HG03558 (cell line): ENCODE results near the gene ADGRL3.
"Not testable (repeated sequence)": the region's sequence is repeated elsewhere in the genome, so short reads cannot be mapped to it uniquely, and the experiment has no call there.

Source experiments
- ATAC-seq: cut with Tn5 transposase; IDR thresholded peaks from one replicate; pipeline ENCODE4 v1.9.1; 2021; ENCODE audit warnings: moderate number of reproducible peaks; ENCODE audit not compliant: unreplicated experiment; ENCODE audit errors: extremely low read depth

The ADGRL3 gene

DNA sequence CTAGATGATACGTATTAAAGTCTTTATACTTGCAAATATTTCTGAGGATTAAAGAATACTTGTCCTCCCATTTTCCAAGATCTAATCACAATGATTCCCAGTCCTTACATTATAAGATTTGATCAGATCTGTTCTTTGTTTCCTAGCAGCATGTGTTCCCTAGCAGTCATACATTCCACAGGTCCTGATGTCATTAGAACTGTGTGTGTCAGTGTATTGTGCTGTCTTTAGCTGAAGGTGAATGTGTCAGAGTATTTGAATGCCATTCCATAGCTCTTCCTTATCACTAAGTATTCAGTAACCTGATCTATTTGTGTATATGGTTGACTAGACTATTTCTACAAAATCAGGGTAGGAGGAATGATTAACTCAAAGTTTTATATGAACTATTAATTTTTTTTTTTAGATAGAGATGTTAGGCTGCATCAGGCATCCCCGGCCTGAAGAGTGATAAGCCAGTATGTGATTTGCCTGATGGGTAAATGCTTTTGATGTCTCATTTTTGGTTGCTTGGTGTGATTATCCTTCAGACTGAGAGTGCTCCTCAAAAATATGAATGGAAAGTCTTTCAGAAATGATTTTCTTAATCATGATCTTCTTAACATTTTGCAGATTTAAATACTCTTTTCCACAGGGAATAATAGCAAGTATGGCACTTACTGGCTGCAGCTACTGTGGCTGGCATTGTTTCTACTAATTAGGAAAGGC, 4.4 kb downstream of the ADGRL3 start:
- no peak for ATAC-seq

DNA sequence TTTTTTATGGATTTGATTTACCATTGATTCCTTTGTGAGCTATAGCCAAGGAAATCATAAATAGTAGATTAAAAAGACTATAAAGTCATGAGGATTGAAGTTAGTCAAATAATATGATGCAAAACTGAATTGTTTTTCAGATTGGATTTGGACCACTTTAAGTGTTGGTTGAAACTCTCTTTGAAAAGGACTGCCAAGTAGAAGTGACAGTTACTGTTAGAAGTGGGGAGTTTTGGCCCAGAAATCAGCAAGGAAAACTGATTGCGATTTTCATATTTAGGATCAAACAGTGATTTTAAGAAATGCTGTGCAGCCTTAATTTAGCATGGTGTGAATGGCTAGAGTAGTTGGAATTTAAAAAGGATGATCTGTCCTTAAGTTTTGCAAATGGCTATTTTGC, 4.9 kb downstream of the ADGRL3 start:
- ATAC-seq: no peak

DNA sequence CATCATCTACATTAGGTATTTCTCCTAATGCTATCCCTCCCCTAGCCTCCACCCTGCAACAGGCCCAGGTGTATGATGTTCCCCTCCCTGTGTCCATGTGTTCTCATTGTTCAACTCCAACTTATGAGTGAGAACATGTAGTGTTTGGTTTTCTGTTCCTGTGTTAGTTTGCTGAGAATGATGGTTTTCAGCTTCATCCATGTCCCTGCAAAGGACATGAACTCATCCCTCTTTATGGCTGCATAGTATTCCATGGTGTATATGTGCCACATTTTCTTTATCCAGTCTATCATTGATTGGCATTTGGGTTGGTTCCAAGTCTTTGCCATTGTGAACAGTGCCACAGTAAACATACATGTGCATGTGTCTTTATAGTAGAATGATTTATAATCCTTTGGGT, 7.0 kb downstream of the ADGRL3 start:
- not testable (repeated sequence) for ATAC-seq

DNA sequence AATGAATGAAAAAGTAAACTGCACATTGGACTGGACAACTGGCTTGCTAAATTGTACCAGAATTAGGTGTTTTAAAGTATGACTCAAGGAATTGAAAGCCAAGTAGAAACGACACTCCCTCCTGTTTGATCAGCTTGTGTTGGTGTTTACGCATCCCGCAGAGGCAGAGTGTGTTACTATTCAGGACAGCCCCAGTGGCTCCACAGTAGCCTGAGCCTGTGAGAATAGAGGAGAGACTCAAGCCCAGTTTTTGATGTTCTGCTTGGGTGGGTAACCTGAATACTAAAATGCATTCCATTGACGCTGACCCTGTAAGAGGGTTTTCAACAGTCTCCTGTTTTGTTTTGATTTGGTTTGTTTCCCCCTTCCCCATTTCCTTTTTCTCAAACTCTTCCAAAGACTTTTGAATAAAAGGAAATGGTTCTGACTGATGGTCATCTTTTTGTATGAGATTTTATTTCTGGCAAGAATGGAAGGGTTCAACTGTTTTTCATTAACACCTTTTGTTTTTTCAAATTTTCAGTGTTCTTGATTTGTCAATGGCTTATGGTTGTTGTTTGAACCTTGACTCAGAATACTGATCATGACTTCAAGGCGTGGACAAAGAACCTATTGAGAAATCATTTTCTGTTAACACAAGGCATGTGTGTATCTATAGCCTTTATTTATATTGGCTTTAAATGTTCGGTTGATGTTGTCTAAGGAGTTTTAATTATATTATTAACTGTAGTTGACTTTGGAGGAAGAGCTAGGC, 10.2 kb downstream of the ADGRL3 start:
- ATAC-seq: no peak

DNA sequence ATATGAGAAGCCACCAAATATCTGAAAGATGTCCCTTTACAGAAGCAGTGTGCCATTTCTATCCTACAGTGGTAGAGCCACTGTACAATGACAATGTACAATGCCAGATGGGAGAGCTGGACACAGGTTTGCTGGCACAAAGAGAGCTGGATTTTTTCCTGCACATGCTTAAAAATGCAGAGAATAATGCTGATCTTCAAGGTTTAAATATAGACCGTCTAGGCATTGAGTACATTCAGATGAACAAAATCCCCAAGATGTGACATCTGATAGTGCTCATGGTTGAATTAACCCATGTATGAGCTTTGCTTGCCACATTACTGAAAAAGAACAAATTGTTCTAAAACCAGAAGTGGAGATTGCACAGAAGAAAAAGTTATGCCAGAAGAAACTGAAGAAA, 11.7 kb downstream of the ADGRL3 start:
- no peak for ATAC-seq

DNA sequence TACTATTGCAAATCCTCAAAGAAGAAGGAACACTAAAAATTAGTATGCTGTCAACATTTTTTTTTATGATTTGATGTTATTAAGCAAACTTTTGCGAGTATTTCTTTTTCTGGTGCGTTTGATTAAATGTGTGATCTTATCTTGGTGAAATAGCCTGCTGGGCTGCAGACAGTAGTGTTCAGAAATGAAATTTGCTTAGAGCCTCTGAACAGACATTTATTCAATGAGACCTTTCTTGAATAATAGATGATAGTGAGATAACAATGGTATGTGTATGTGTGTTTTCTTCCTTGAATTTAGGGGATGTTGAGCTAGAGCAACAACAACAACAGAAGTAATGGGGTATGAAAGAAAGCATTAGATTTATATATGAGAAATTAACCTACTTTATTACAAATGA, 12.7 kb downstream of the ADGRL3 start:
- no peak for ATAC-seq

DNA sequence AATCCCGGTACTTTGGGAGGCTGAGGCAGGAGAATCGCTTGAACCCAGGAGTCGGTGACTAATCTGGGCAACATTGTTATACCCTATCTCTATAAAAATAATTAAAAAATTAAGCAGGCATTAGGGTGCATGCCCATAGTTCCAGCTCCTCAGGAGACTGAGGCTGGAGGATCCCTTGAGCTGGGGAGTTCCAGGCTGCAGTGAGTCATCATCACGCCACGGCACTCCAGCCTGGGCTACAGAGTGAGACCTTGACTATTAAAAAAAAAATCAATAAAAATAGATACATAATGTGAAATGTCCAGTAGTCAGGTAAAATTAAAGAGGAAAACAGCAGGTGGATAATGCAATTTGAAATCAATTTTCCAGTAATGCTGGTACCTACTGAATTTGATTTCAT, 14.6 kb downstream of the ADGRL3 start:
- ATAC-seq: no peak

DNA sequence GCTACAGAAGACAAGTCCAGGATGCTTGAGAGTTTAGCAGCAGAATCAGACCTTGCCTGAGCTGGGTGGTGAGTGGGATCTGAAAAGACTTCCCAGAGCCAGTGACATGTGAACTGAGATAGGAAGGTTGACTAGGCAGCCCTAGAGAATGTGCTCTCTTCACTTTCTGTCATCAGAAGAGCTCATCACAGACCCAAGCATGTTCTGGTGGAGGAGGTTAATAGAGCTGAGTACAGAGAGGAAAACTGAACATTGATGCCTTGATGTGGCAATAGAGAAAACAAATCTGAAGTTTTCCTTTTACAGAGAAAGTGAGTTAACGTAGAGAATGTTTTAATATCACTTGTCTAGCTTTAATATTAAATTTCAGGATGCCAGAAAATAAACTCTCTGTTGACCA, 17.1 kb downstream of the ADGRL3 start:
- ATAC-seq: no peak

DNA sequence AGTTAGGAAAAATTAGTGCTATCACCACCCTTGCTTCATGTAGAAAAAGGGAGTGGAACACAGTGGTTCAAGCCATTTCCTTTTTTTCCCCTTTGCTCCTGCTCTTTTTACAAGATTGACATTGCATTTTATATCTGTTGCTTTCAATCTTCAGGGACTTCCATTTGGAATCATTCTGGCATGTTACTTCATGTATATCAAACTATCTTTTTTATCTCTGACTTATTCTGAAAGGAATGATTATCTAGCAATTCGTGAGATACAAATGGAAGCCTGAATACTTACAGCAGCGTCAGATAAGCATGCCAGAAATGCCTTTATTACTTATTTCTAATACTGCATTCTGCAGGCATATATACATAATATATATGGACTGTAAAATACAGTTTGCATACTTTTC, 20.4 kb downstream of the ADGRL3 start:
- ATAC-seq: no peak

DNA sequence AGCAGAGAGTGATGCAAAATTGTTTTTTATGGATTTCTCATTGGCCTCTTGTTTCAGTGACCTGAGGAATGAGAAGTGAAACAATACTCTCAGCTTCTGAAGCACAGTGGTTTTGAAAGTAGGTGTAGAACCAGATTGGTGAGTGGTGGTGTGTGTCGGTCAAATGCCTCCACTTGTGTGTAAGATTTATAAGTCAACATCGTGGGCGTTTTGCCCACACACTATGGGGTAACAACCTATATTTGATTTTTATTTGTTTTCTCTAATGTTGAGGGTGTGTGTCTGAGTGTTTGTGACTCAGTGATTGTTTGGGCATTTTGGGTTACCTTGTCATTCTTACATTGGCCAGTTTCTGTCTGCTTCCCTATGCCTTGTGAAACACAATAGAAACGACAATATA, 23.3 kb downstream of the ADGRL3 start:
- ATAC-seq: no peak

DNA sequence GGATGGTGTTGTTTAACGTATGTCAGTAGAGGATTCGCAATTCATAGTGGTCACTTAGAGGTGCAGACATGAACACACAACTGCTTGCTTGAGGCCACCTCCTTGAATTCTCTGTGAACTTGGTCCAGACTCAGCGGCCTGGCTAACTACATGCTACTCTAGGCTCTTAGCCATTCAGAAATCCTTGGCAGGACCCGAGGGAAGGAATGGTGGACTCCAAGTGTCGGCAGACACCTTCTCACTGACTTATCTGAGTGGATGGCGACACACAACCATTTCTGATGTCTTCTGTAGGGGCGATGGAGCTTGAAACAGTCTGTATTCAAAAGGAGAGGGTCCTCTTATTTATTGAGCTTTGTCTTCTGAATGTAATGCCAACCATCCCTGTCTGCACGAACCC, 24.4 kb downstream of the ADGRL3 start:
- no peak for ATAC-seq

DNA sequence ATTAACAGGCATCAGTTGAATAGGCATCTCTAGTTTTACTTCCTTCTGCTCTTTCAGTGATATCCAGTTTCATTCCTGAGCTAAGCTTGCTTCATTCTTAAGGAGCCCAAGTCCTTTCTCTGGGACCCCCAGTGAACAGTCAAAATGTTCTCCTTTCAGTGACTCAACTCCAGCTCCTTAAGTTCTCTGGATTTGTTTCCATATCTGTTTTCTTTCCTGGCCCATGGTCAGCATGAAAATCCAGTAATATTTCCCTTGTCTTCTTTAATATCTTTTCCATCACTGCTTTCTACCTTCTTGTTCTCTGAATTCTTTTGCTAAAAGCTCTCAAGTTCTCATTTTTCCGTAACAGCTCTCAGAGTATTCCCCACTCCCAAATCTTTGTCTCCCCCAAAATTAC, 25.5 kb downstream of the ADGRL3 start:
- no peak for ATAC-seq

DNA sequence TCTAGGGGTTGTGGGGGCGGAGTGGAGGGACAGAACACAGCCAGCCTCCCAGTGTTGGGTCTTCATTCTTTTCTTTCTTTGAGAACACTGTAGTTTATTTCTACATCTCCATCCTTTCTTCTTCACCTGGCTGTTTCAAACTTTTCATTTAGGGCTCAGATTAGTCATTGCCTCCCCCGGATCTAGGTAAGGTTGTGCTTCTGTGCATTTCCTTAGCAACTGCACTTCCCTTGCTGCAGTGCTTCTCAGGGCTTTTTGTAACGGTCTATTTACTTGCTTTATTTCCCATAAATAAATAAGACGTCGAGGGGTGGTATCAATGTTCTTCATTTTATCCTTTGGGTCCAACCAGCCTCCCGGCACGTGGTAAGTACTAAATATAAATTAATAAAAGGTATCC, 31.3 kb downstream of the ADGRL3 start:
- ATAC-seq: no peak

DNA sequence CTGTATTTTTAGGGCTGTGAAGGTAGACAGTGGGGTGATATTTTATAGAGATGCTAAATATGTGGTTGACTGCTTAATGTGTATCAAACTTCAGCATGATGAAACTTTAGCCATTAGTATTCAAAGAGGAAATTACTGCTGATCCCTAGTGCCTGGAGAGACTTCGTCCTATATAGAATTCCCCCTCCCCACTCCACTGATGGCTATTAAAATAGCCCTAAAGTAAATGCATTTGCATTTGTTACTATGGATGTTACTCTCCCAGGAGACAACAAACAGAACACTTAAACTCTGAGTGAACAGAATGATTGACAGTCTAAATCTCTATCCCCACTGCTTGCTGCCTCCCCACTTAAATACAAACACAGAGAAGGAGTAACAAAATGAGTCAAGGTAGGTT, 39.1 kb downstream of the ADGRL3 start:
- ATAC-seq: no peak

DNA sequence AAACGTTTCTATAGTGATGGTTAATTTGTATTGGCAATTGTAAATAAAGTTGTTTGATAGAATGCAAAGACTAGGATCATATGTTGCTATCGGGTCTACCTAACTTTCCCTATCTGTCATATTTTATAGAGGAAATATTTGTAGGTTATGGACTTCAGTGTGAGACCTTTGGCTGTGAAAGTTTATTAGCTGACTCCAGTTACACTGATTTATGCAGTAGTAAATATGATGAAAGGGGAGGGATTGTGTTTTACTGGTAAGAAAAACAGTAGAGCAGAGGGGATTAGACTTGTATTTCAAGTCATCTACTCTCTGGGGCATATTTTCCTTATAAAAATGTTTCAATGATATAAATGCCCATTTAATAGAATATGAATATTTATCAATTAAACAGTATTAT, 43.8 kb downstream of the ADGRL3 start:
- no peak for ATAC-seq

DNA sequence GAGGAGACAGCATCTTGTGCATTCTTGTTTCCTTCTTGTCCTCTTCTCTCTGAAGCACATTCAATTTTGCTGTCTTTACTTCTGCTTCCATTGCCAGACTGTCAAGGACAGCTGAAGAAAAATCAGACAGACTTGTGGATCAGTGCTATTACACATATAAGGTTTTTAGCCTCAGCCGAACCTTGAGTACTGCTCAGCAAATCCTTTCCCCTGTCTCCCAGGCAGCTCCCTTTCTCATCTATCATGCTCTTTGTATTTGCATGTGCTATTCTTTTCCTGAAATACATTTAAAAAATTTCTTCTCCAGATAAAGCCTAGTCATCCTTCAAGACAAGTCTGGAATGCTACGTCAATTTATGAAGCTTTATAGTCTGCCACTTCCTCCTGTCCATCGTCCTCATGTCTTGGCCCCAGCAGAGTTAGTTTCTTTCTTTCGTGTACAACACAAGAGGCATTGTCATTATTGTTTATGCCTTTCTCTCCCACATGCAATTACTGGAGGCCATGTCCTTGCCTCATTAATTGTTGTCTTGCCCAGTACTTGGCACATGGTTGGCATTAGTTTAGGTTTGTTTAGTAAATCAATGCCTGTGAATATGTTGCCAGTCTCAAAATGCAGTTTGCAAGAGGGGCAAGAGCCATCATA, 45.1 kb downstream of the ADGRL3 start:
- no peak for ATAC-seq

DNA sequence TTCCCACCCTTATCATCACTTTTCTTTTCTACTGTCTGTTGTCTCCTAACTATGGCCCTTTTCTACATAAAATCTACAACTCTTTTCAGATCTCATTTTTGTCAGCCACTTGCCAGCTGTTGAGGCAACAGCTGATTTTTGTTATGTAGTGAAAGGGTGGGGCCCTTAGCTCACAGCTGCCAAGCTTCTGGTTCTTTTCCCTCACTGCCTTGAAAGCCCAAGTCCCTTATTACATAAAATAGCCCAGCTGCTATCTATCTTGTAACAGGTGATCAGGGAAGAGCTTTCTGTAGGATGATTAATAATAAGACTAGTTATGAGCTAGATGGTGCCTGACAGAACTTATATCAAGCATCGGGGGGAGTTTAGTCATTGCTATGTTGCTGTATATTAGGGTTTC, 45.9 kb downstream of the ADGRL3 start:
- ATAC-seq: no peak

DNA sequence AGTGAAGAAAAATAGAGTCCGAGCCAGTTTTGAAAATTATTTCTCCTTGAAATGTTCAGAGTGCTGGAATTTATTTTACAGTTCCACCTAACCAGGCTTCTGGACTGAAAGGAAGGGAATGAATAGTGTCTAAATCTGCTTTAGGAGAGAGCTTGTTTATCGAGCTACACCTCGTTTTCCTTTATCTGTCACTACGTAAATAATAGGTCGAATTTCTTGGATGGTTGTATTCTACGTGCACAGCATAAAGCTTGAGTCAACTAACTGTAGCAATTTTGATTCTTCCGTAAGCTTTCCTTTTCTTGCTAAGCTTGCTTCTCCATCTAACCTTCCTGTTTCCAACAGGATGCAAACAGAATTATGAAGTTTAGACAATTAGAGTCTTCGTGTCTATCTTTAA, 48.6 kb downstream of the ADGRL3 start:
- ATAC-seq: no peak

DNA sequence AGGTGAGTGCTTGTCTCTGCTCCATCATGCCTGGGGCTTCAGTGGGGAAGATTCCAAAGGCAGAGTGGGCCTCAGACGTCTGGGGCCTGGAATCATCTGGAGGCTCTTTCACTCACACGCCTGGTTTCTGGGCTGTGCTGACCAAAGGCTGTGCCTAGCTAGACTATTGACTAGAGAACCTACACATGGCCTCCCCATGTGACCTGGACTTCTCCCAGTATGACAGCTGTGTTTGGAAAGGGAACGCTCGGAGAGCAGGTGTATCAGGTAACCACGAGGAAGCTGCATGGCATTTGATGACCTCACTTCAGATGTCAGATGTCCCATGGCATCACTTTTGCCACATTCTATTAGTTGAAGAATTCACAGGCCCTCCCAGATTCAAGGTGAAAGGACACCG, 51.0 kb downstream of the ADGRL3 start:
- no peak for ATAC-seq

DNA sequence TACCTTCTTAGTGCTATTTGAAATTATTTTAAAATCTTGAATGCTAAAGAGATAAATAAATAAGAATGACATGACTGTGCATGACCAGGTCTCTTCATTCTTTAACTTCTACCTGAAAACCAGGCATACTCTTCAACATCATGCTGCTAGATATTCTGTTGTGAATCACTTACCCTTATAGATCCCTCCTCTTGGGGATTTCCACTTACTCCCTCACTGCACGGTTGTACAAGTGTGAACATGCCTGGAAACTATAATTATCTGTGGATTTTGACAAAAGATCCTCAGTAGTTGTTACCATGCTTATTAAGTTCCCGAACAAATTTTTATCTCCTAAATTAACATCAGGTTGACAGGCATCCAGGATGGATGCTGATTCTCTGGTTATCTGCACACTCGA, 54.3 kb downstream of the ADGRL3 start:
- ATAC-seq: no peak

DNA sequence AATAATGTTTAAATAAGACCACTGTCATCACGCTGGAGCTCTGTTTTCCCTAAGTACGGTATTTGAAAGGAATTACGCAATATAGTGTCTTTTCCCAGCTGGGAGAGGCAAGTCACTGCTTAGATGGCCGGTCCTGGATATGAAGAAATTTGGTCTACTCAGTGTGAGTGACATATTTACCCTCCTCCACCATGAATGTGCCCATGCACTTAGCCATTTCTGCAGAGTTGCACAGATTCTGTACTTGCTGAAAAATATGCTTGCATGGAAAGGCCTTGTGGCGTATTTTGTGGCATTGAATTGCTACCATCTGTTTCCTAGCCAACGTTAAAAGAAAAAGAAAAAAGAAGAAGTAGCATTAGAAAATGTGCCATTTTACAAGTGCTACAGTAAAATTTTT, 73.1 kb downstream of the ADGRL3 start:
- no peak for ATAC-seq

DNA sequence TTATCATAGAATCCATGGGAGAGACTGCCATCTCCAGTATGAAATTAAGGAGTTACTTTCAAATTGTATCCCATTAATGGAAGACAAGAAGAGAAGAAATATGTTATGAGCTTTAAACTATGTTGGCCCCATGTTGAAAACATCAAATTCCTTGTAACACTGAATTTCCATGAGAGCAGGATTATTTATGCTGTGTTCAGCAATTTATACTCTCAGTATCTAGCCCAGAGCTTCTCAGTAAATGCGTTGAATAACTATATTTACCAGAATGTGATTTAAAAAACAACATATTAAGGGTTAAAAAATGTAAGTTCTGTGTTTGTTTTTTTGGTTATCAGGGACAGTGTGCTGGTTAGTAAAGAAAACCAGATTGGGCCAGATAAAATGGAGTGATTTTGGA, 74.2 kb downstream of the ADGRL3 start:
- ATAC-seq: no peak
